ENCODE results near the gene LYPD4.

Gene LYPD4

DNA sequence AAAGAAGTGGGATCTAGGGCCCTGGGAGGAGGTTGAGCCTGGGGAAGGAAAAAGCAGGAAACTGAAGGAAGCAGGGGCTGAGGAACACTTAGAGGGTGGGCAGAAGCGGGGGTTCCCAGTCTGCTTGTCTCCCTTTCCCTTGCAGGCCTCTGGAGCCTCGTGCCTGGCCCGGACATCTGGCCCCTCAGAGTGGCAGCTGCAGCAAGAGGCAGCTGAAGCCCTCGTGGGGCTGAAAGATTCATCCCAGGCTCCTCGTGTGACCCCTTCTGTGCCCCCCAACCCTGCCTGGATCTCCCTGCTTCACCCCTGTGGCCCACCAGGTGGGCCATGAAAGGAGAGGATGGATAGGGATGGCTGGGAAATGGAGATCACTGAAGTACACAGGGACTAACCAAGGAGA, 5.9 kb upstream of the LYPD4 start:
- Histone ChIP-seq H3K9me2 (ENCODE audit: low read depth, low read length) (no peaks in the 10 kb centered on the region), H4K20me1 (ENCODE audit: insufficient read depth, low read length) (no peaks in the 10 kb centered on the region), H3K4me2 (ENCODE audit: low read length) (no peak overlapping the region), H3K79me2 (ENCODE audit: insufficient read depth, low read length) (no peaks in the 10 kb centered on the region), H3K27ac (ENCODE audit: low read depth, low read length, poor library complexity, severe bottlenecking) (no peak overlapping the region), H3F3A (ENCODE audit: insufficient read depth, low read length) (no peaks in the 10 kb centered on the region), H3K27me3 (ENCODE audit: insufficient read depth, low read length) (no peaks in the 10 kb centered on the region; the same call in 1 of the 2 replicates), H3K4me3 (ENCODE audit: low read depth, low read length, poor library complexity, severe bottlenecking) (no peak overlapping the region), H3K36me3 (ENCODE audit: insufficient read depth, low read length) (no peaks in the 10 kb centered on the region), H3K9me3 (ENCODE audit: low read length) (no peaks in the 10 kb centered on the region), H3K9ac (ENCODE audit: low read length) (no peak overlapping the region), H3K4me1 (ENCODE audit: insufficient read depth, low read length, severe bottlenecking) (no peaks in the 10 kb centered on the region), H2AFZ (ENCODE audit: low read length) (no peak overlapping the region)
- TF ChIP-seq EZH2 (IDR thresholded peaks at IDR 0.05; ENCODE audit: borderline replicate concordance, low read length), result no peak
- TF ChIP-seq CTCF (IDR thresholded peaks at IDR 0.05; ENCODE audit: low read length), result no peak

DNA sequence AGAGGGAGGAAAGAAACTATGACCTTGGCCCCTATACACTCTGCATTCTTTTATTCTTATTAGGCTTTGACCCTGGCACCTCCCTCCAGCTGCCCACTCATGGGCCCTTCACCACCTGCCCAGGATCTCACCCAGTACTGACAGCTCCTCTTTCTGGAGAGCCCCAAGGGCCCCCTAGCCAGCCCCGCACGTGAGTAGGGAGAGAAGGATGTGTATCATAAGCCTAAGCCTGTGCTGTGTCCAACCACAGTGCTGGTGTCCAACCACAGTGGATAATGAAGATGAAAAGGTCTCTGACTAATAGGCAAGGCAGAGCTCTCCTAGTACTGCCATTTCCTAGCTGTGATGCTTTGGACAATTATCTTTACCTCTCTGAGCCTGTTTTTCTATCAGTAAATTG, 4.6 kb upstream of the LYPD4 start:
- Histone ChIP-seq H3K79me2 (ENCODE audit: insufficient read depth, low read length) (no peaks in the 10 kb centered on the region), H3K4me3 (ENCODE audit: low read depth, low read length, poor library complexity, severe bottlenecking) (no peak overlapping the region), H3K9me2 (ENCODE audit: low read depth, low read length) (no peaks in the 10 kb centered on the region), H3K4me1 (ENCODE audit: insufficient read depth, low read length, severe bottlenecking) (no peaks in the 10 kb centered on the region), H2AFZ (ENCODE audit: low read length) (no peak overlapping the region), H3K9me3 (ENCODE audit: low read length) (no peaks in the 10 kb centered on the region), H3K27ac (ENCODE audit: low read depth, low read length, poor library complexity, severe bottlenecking) (no peak overlapping the region), H3K36me3 (ENCODE audit: insufficient read depth, low read length) (no peaks in the 10 kb centered on the region), H4K20me1 (ENCODE audit: insufficient read depth, low read length) (no peaks in the 10 kb centered on the region), H3K27me3 (ENCODE audit: insufficient read depth, low read length) (no peaks in the 10 kb centered on the region; the same call in 1 of the 2 replicates), H3K4me2 (ENCODE audit: low read length) (no peak overlapping the region), H3F3A (ENCODE audit: insufficient read depth, low read length) (no peaks in the 10 kb centered on the region), H3K9ac (ENCODE audit: low read length) (no peak overlapping the region)
- TF ChIP-seq EZH2 (IDR thresholded peaks at IDR 0.05; ENCODE audit: borderline replicate concordance, low read length), result no peak
- no peak for TF ChIP-seq CTCF (IDR thresholded peaks at IDR 0.05; ENCODE audit: low read length)

DNA sequence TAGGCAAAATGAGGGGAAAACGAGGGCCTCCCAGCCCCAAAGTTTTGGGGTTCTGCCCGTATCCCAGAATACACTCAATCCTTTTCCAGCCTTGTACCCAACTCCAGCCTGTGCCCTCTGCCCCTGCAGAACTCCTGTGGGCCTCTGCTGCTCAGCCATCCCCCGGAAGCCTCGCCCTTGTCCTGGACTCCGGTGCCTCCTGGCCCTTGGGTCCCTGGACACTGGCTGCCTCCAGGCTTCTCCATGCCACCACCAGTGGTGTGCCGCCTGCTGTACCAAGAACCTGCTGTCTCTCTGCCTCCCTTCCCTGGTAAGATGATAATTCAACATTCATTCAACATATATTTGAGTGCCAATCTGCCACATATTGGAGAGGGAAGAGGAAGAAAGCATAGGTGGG, 4.2 kb upstream of the LYPD4 start:
- H3F3A ChIP-seq (ENCODE audit: insufficient read depth, low read length), result no peaks in the 10 kb centered on the region
- H3K4me2 ChIP-seq (ENCODE audit: low read length), result no peak overlapping the region
- H3K9ac ChIP-seq (ENCODE audit: low read length), result no peak overlapping the region
- no peak overlapping the region for H2AFZ ChIP-seq (ENCODE audit: low read length)
- no peaks in the 10 kb centered on the region for H4K20me1 ChIP-seq (ENCODE audit: insufficient read depth, low read length)
- no peaks in the 10 kb centered on the region for H3K79me2 ChIP-seq (ENCODE audit: insufficient read depth, low read length)
- no peaks in the 10 kb centered on the region; the same call in 1 of the 2 replicates for H3K27me3 ChIP-seq (ENCODE audit: insufficient read depth, low read length)
- no peaks in the 10 kb centered on the region for H3K36me3 ChIP-seq (ENCODE audit: insufficient read depth, low read length)
- no peaks in the 10 kb centered on the region for H3K9me2 ChIP-seq (ENCODE audit: low read depth, low read length)
- no peak overlapping the region for H3K4me3 ChIP-seq (ENCODE audit: low read depth, low read length, poor library complexity, severe bottlenecking)
- no peaks in the 10 kb centered on the region for H3K9me3 ChIP-seq (ENCODE audit: low read length)
- TF ChIP-seq EZH2 (IDR thresholded peaks at IDR 0.05; ENCODE audit: borderline replicate concordance, low read length), result no peak
- TF ChIP-seq CTCF (IDR thresholded peaks at IDR 0.05; ENCODE audit: low read length), result no peak
- H3K4me1 ChIP-seq (ENCODE audit: insufficient read depth, low read length, severe bottlenecking), result no peaks in the 10 kb centered on the region
- H3K27ac ChIP-seq (ENCODE audit: low read depth, low read length, poor library complexity, severe bottlenecking), result no peak overlapping the region

Data from OCI-LY1 (cell line).